SK-N-SH (cell line): Measurements from ENCODE around the gene VAV1.

Source experiments
- EP300 ChIP-seq, 2 experiments: IDR thresholded peaks; 2 replicates each; pipeline versions ENCODE4 v1.4.0 to v1.6.1; 2012; ENCODE audit warnings: borderline replicate concordance in 1 of 2, low read depth in 1 of 2, low read length in 1 of 2
- EZH2phosphoT487 ChIP-seq: fragments of 200-600 bp; sonication (generic); IDR thresholded peaks from 2 replicates; pipeline ENCODE4 v1.6.1; 2017; ENCODE audit warnings: low read depth, mixed run types, mild to moderate bottlenecking, antibody characterized with exemption, moderate library complexity, borderline replicate concordance
- FOXJ3 ChIP-seq: sonication (generic); formaldehyde crosslinking; IDR thresholded peaks from 2 replicates; pipeline ENCODE4 v1.5.1; 2020; ENCODE audit warnings: mild to moderate bottlenecking, missing genetic modification reagents
- JUND ChIP-seq: IDR thresholded peaks from 2 replicates; pipeline ENCODE4 v1.4.0; 2012
- MAX ChIP-seq: IDR thresholded peaks from 2 replicates; pipeline ENCODE4 v1.4.0; 2012; ENCODE audit warnings: low read depth
- MXI1 ChIP-seq: IDR thresholded peaks from 2 replicates; pipeline ENCODE4 v1.6.1; 2012; ENCODE audit warnings: mild to moderate bottlenecking, low read depth, low read length, improper control_type of control experiment
- RAD21 ChIP-seq: IDR thresholded peaks from 2 replicates; pipeline ENCODE4 v1.6.1; 2012; ENCODE audit warnings: mild to moderate bottlenecking, low read length
- RFX5 ChIP-seq: IDR thresholded peaks from 2 replicates; pipeline ENCODE4 v1.6.1; 2012; ENCODE audit warnings: mild to moderate bottlenecking, improper control_type of control experiment, low read length
- SIN3A ChIP-seq: IDR thresholded peaks from 2 replicates; pipeline ENCODE4 v1.6.1; 2012; ENCODE audit warnings: low read depth, mild to moderate bottlenecking, low read length, moderate library complexity, borderline replicate concordance
- TAF1 ChIP-seq: IDR thresholded peaks from 2 replicates; pipeline ENCODE4 v1.6.1; 2012; ENCODE audit warnings: low read depth, mild to moderate bottlenecking, low read length, moderate library complexity, borderline replicate concordance
- TCF12 ChIP-seq: IDR thresholded peaks from 2 replicates; pipeline ENCODE4 v1.4.0; 2012
- YY1 ChIP-seq: IDR thresholded peaks from 2 replicates; pipeline ENCODE4 v1.4.0; 2012; ENCODE audit warnings: low read depth, mild to moderate bottlenecking
- ZBTB33 ChIP-seq: IDR thresholded peaks from 2 replicates; pipeline ENCODE4 v1.4.0; 2012; ENCODE audit warnings: low read depth, borderline replicate concordance
- TF ChIP-seq, protein P1 (sequence below): fragments of 200-600 bp; sonication (generic); IDR thresholded peaks from 2 replicates; pipeline ENCODE4 v1.6.1; 2017; ENCODE audit warnings: antibody characterized with exemption, mild to moderate bottlenecking, moderate library complexity

DNA sequence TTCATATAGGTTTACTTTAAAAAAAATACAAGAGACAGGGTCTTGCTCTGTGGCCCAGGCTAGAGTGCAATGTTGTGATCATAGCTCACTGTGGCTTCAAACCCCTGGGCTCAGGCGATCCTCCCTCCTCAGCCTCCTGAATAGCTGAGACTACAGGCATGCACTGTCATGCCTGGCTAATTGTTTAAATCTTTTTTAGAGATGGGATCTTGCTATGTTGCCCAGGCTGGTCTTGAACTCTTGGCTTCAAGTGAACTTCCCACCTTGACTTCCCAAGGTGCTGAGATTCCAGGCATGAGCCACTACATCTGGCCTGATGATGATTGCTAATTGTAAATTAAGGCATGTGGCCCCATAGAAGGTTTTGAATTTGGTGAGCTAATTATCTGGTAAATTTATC, 79.5 kb downstream of the VAV1 start:
- no peak for TF ChIP-seq TAF1
- TF ChIP-seq, protein P1, sequence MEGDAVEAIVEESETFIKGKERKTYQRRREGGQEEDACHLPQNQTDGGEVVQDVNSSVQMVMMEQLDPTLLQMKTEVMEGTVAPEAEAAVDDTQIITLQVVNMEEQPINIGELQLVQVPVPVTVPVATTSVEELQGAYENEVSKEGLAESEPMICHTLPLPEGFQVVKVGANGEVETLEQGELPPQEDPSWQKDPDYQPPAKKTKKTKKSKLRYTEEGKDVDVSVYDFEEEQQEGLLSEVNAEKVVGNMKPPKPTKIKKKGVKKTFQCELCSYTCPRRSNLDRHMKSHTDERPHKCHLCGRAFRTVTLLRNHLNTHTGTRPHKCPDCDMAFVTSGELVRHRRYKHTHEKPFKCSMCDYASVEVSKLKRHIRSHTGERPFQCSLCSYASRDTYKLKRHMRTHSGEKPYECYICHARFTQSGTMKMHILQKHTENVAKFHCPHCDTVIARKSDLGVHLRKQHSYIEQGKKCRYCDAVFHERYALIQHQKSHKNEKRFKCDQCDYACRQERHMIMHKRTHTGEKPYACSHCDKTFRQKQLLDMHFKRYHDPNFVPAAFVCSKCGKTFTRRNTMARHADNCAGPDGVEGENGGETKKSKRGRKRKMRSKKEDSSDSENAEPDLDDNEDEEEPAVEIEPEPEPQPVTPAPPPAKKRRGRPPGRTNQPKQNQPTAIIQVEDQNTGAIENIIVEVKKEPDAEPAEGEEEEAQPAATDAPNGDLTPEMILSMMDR = no peak
- no peak for TF ChIP-seq MXI1
- no peak for TF ChIP-seq ZBTB33
- TF ChIP-seq EP300 (IDR thresholded peaks at IDR 0.05; ENCODE audit: borderline replicate concordance in 1 of 2, low read depth in 1 of 2, low read length in 1 of 2) = no peak
- no peak for TF ChIP-seq RAD21
- TF ChIP-seq YY1 = no peak
- no peak for TF ChIP-seq RFX5
- no peak for TF ChIP-seq JUND
- TF ChIP-seq SIN3A = no peak
- TF ChIP-seq TCF12 = no peak
- no peak for TF ChIP-seq MAX
- no peak for TF ChIP-seq FOXJ3 (CRISPR knock-in tag)
- TF ChIP-seq EZH2phosphoT487 = no peak
